ENCODE results near the gene CFAP300. TPM values are rescaled to one million over a fixed set of nuclear protein-coding genes. Genes with fewer than 3 reads are reported as not detected.

CFAP300 gene
- total and polyA plus RNA-seq, 4 donors, result 11.0 to 21.3 (median 14.3) TPM

- Histone ChIP-seq H3K4me3 (no peak overlapping the region), H3K4me1 (ENCODE audit: control insufficient read depth in 5 of 5, insufficient read depth in 5 of 5, low read length in 5 of 5) (peaks cover 5 to 73% (median 23%) of the 10 kb centered on the region in 5 donors), H3K9me3 (ENCODE audit: control insufficient read depth in 4 of 4, insufficient read depth in 3 of 4, low read length in 3 of 4) (no peaks in the 10 kb centered on the region), H3K9ac (ENCODE audit: insufficient read depth in 1 of 2, low read length in 2 of 2) (no peak overlapping the region), H3K36me3 (ENCODE audit: control insufficient read depth in 4 of 4, insufficient read depth in 4 of 4, low read length in 4 of 4) (peaks cover 0 to 41% (median 0%) of the 10 kb centered on the region in 4 donors), H3K27ac (ENCODE audit: low read depth in 1 of 2, low read length in 1 of 2) (no peak overlapping the region), H3K27me3 (ENCODE audit: control insufficient read depth in 3 of 3, insufficient read depth in 3 of 3, low read length in 2 of 3) (no peaks in the 10 kb centered on the region)
- WGBS, 2 donors, result 56 to 65% methylated on average over 2 of the region's 2 CpGs
- TF ChIP-seq CTCF (IDR thresholded peaks at IDR 0.05; ENCODE audit: control extremely low read depth, extremely low read depth), result no peak
- no peak for DNase-seq
- no peak for ATAC-seq (ENCODE audit: insufficient read depth, low FRiP score)
These were observed 69.4 kb downstream of the CFAP300 start for GRCh38 chr11:102116453-102117205.

- no peak overlapping the region for H3K27ac ChIP-seq (ENCODE audit: low read depth in 1 of 2, low read length in 1 of 2)
- no peaks in the 10 kb centered on the region for H3K27me3 ChIP-seq (ENCODE audit: control insufficient read depth in 3 of 3, insufficient read depth in 3 of 3, low read length in 2 of 3)
- no peaks in the 10 kb centered on the region for H3K9me3 ChIP-seq (ENCODE audit: control insufficient read depth in 4 of 4, insufficient read depth in 3 of 4, low read length in 3 of 4)
- TF ChIP-seq CTCF (IDR thresholded peaks at IDR 0.05; ENCODE audit: control extremely low read depth, extremely low read depth), result no peak
- H3K9ac ChIP-seq (ENCODE audit: insufficient read depth in 1 of 2, low read length in 2 of 2), result peak overlapping the region in 1 of 2 donors; percentile 58
- no peak overlapping the region for H3K4me3 ChIP-seq
- WGBS, 2 donors, result 12 to 23% methylated on average over 4 of the region's 4 CpGs
- H3K4me1 ChIP-seq (ENCODE audit: control insufficient read depth in 5 of 5, insufficient read depth in 5 of 5, low read length in 5 of 5), result peaks cover 5 to 73% (median 21%) of the 10 kb centered on the region in 5 donors
- no peak for DNase-seq
- H3K36me3 ChIP-seq (ENCODE audit: control insufficient read depth in 4 of 4, insufficient read depth in 4 of 4, low read length in 4 of 4), result peaks cover 0 to 41% (median 0%) of the 10 kb centered on the region in 4 donors
- no peak for ATAC-seq (ENCODE audit: insufficient read depth, low FRiP score)
These were observed 70.4 kb downstream of the CFAP300 start for GRCh38 chr11:102117472-102118113.

GRCh38 chr11:102118937-102119336, 71.7 kb downstream of the CFAP300 start:
- ATAC-seq (ENCODE audit: insufficient read depth, low FRiP score) (no peak), DNase-seq (peak in 1 of 3 donors; percentile 54)
- Histone ChIP-seq H3K9me3 (ENCODE audit: control insufficient read depth in 4 of 4, insufficient read depth in 3 of 4, low read length in 3 of 4) (no peaks in the 10 kb centered on the region), H3K4me1 (ENCODE audit: control insufficient read depth in 5 of 5, insufficient read depth in 5 of 5, low read length in 5 of 5) (peaks cover 5 to 63% (median 20%) of the 10 kb centered on the region in 5 donors), H3K27ac (ENCODE audit: low read depth in 1 of 2, low read length in 1 of 2) (no peak overlapping the region), H3K4me3 (no peak overlapping the region), H3K27me3 (ENCODE audit: control insufficient read depth in 3 of 3, insufficient read depth in 3 of 3, low read length in 2 of 3) (no peaks in the 10 kb centered on the region), H3K9ac (ENCODE audit: insufficient read depth in 1 of 2, low read length in 2 of 2) (no peak overlapping the region), H3K36me3 (ENCODE audit: control insufficient read depth in 4 of 4, insufficient read depth in 4 of 4, low read length in 4 of 4) (peaks cover 0 to 41% (median 0%) of the 10 kb centered on the region in 4 donors)
- 36 to 48% methylated on average over 3 of the region's 3 CpGs for WGBS, 2 donors
- no peak for TF ChIP-seq CTCF (IDR thresholded peaks at IDR 0.05; ENCODE audit: control extremely low read depth, extremely low read depth)

Data from lung (tissue), 12 donors.